CD14-positive monocyte (primary cell): ENCODE data around the gene SH2B3. TPM values are rescaled to one million over a fixed set of nuclear protein-coding genes. Genes with fewer than 3 reads are reported as not detected.

Experiments
- DNase-seq, 3 donors: peaks; one replicate each; pipeline ENCODE4 v3.0.0-alpha.2; 2011 to 2022
- H2AFZ ChIP-seq: 2 replicates; pipeline ENCODE4 v1.6.0; 2012; ENCODE audit warnings: mild to moderate bottlenecking, low read depth, low read length, inconsistent platforms; ENCODE audit not compliant: insufficient read depth, poor library complexity, severe bottlenecking
- H3K27ac ChIP-seq, 2 donors: 1 replicate in 1 of 2; 2 replicates in 1 of 2; pipeline ENCODE4 v1.5.1; 2012 to 2013; ENCODE audit warnings: low read length in 2 of 2, control low read depth in 1 of 2, inconsistent platforms in 1 of 2, low read depth in 1 of 2, mild to moderate bottlenecking in 1 of 2
- H3K27me3 ChIP-seq, 2 donors: one replicate each; pipeline versions ENCODE4 v1.6.0 to v1.6.1; 2011 to 2013; ENCODE audit warnings: low read length in 2 of 2; ENCODE audit not compliant: control insufficient read depth in 2 of 2, insufficient read depth in 2 of 2
- H3K36me3 ChIP-seq, 2 donors: replicated peaks in 1 of 2; 1 replicate in 1 of 2; 2 replicates in 1 of 2; pipeline versions ENCODE4 v1.5.1 to v1.6.1; 2012 to 2013; ENCODE audit warnings: low read length in 2 of 2, control low read depth in 1 of 2, inconsistent platforms in 1 of 2, mild to moderate bottlenecking in 1 of 2; ENCODE audit not compliant: insufficient read depth in 2 of 2, control insufficient read depth in 1 of 2
- H3K4me1 ChIP-seq, 2 donors: 1 replicate in 1 of 2; 2 replicates in 1 of 2; pipeline versions ENCODE4 v1.5.1 to v1.6.1; 2012 to 2013; ENCODE audit warnings: low read length in 2 of 2, control low read depth in 1 of 2, inconsistent platforms in 1 of 2, mild to moderate bottlenecking in 1 of 2, moderate library complexity in 1 of 2; ENCODE audit not compliant: insufficient read depth in 2 of 2, control insufficient read depth in 1 of 2
- H3K4me2 ChIP-seq: replicated peaks from 2 replicates; pipeline ENCODE3; 2012; ENCODE audit warnings: low read length, moderate library complexity, mild to moderate bottlenecking; ENCODE audit not compliant: poor library complexity, severe bottlenecking; ENCODE audit errors: extremely low read depth
- H3K4me3 ChIP-seq, 3 experiments: fragments of 200-600 bp in 1 of 3; sonication (generic) in 1 of 3; replicated peaks in 1 of 3; 1 replicate in 2 of 3; 2 replicates in 1 of 3; pipeline ENCODE4 v1.5.1; 2011 to 2013; ENCODE audit warnings: low read length in 3 of 3, mild to moderate bottlenecking in 3 of 3, control low read depth in 2 of 3, low read depth in 2 of 3, inconsistent platforms in 1 of 3, moderate library complexity in 1 of 3
- H3K79me2 ChIP-seq: 2 replicates; pipeline ENCODE4 v1.6.0; 2012; ENCODE audit warnings: mild to moderate bottlenecking, control low read depth, inconsistent platforms, low read length, moderate library complexity; ENCODE audit not compliant: insufficient read depth
- H3K9ac ChIP-seq: 2 replicates; pipeline ENCODE4 v1.6.0; 2017; ENCODE audit warnings: low read length, mild to moderate bottlenecking; ENCODE audit not compliant: insufficient read depth, poor library complexity, severe bottlenecking
- H3K9me3 ChIP-seq, 2 donors: replicated peaks in 1 of 2; 1 replicate in 1 of 2; 2 replicates in 1 of 2; pipeline versions ENCODE4 v1.5.1 to v1.6.1; 2012 to 2013; ENCODE audit warnings: low read length in 2 of 2, control low read depth in 1 of 2; ENCODE audit not compliant: control insufficient read depth in 1 of 2, insufficient read depth in 1 of 2
- H4K20me1 ChIP-seq: 2 replicates; pipeline ENCODE4 v1.6.0; 2012; ENCODE audit warnings: mild to moderate bottlenecking, low read length, control low read depth, moderate library complexity; ENCODE audit not compliant: insufficient read depth
- H3K27ac Mint-ChIP-seq, 7 donors: one replicate each; pipeline ENCODE4 v1.8.0; 2020; ENCODE audit warnings: mild to moderate bottlenecking in 7 of 7, mixed read lengths in 7 of 7, moderate library complexity in 6 of 7, inconsistent platforms in 2 of 7
- H3K27me3 Mint-ChIP-seq, 3 donors: one replicate each; pipeline ENCODE4 v1.8.0; 2021 to 2022; ENCODE audit warnings: low read depth in 3 of 3, mild to moderate bottlenecking in 3 of 3, mixed read lengths in 3 of 3, moderate library complexity in 3 of 3, inconsistent platforms in 1 of 3
- H3K36me3 Mint-ChIP-seq, 2 donors: one replicate each; pipeline ENCODE4 v1.8.0; 2020; ENCODE audit warnings: mixed read lengths in 2 of 2, inconsistent platforms in 1 of 2, mild to moderate bottlenecking in 1 of 2
- H3K4me1 Mint-ChIP-seq: one replicate; pipeline ENCODE4 v1.8.0; 2020; ENCODE audit warnings: mild to moderate bottlenecking, mixed read lengths
- H3K4me3 Mint-ChIP-seq, 2 donors: one replicate each; pipeline ENCODE4 v1.8.0; 2020; ENCODE audit warnings: mild to moderate bottlenecking in 2 of 2, mixed read lengths in 2 of 2, moderate library complexity in 1 of 2
- H3K9me3 Mint-ChIP-seq, 7 donors: one replicate each; pipeline ENCODE4 v1.8.0; 2020 to 2022; ENCODE audit warnings: mixed read lengths in 7 of 7, mild to moderate bottlenecking in 6 of 7, moderate library complexity in 6 of 7, inconsistent platforms in 2 of 7
- CTCF ChIP-seq: fragments of 200-600 bp; IDR thresholded peaks from one replicate; pipeline ENCODE4 v1.8.0; 2022; ENCODE audit warnings: antibody characterized with exemption, mild to moderate bottlenecking
- WGBS: methylation state at CpG from one replicate; pipeline ENCODE4 v1.1.5; 2013; ENCODE audit warnings: missing lambda C conversion rate; ENCODE audit not compliant: insufficient coverage; 5-methylcytosine and 5-hydroxymethylcytosine counted together
- intact Hi-C, 2 donors: fragments of 100-400 bp; cut with micrococcal nuclease; formaldehyde crosslinking; loops; one replicate each; pipeline versions ENCODE4 v1.15.0 to v1.15.1; 2023
- polyA plus RNA-seq, 3 donors: library from polyadenylated mRNA; depleted of rRNA in 1 of 3; unstranded in 2 of 3; stranded (reverse) in 1 of 3; fragments of 300-500 nt in 2 of 3; fragments of >200 nt in 1 of 3; fragmentation: Illumina TruSeq in 2 of 3; gene quantifications; 1 replicate in 2 of 3; 2 replicates in 1 of 3; pipeline ENCODE4 v1.2.3, GENCODE V29; 2012 to 2021

Gene SH2B3
- polyA plus RNA-seq, 3 donors: 15.2 to 136 (median 33.5) TPM

- TF ChIP-seq CTCF: no peak
- no peak overlapping the region for H3K27ac ChIP-seq
- peaks cover 24 to 39% of the 10 kb centered on the region in 2 donors for H3K36me3 ChIP-seq
- WGBS: 98% methylated on average over 52 of the region's 59 CpGs
- no peaks in the 10 kb centered on the region for H3K79me2 ChIP-seq
- H3K9me3 Mint-ChIP-seq: peaks cover 0 to 1% (median 0%) of the 10 kb centered on the region in 7 donors
- H3K27me3 Mint-ChIP-seq: peaks cover 5 to 11% (median 9%) of the 10 kb centered on the region in 3 donors
- H3K4me2 ChIP-seq: no peak overlapping the region
- H3K27me3 ChIP-seq: no peaks in the 10 kb centered on the region
- no peak overlapping the region for H2AFZ ChIP-seq
- H3K9ac ChIP-seq: no peak overlapping the region
- no peak overlapping the region for H3K27ac Mint-ChIP-seq
- H3K4me3 Mint-ChIP-seq: no peak overlapping the region
- H3K9me3 ChIP-seq: no peaks in the 10 kb centered on the region
- H3K4me1 Mint-ChIP-seq: peaks cover 43% of the 10 kb centered on the region
- no peak overlapping the region for H3K4me3 ChIP-seq
- intact Hi-C loops: no loop called here
- peaks cover 22 to 28% of the 10 kb centered on the region in 2 donors for H3K4me1 ChIP-seq
- peaks cover 30% of the 10 kb centered on the region for H4K20me1 ChIP-seq
- DNase-seq: no peak
- H3K36me3 Mint-ChIP-seq: peaks cover 45 to 53% of the 10 kb centered on the region in 2 donors
These were observed 42.8 kb upstream of the SH2B3 start for GRCh38 chr12:111362687-111363475.

GRCh38 chr12:111363578-111363977 is 42.1 kb upstream of the SH2B3 start:
- Mint-ChIP-seq H3K4me1 (peaks cover 49% of the 10 kb centered on the region), H3K36me3 (peaks cover 45 to 53% of the 10 kb centered on the region in 2 donors), H3K9me3 (peaks cover 0 to 1% (median 0%) of the 10 kb centered on the region in 7 donors), H3K4me3 (no peak overlapping the region), H3K27me3 (peaks cover 5 to 14% (median 11%) of the 10 kb centered on the region in 3 donors), H3K27ac (no peak overlapping the region)
- Histone ChIP-seq H3K36me3 (peaks cover 24 to 39% of the 10 kb centered on the region in 2 donors), H3K9ac (no peak overlapping the region), H3K27ac (no peak overlapping the region), H4K20me1 (peaks cover 33% of the 10 kb centered on the region), H3K4me3 (no peak overlapping the region), H3K4me1 (peaks cover 29 to 35% of the 10 kb centered on the region in 2 donors), H3K4me2 (no peak overlapping the region), H3K27me3 (no peaks in the 10 kb centered on the region), H3K79me2 (no peaks in the 10 kb centered on the region), H2AFZ (no peak overlapping the region), H3K9me3 (no peaks in the 10 kb centered on the region)
- 100% methylated on average over 1 of the region's 3 CpGs for WGBS
- intact Hi-C loops: no loop called here
- TF ChIP-seq CTCF: no peak
- no peak for DNase-seq
